ENCODE measurements around the gene ASB1.

- no peak for TF ChIP-seq CTCF (IDR thresholded peaks at IDR 0.05)
- no peak for TF ChIP-seq POLR2A (IDR thresholded peaks at IDR 0.05)
Observed at GRCh38 chr2:238380785-238381184, 45.9 kb upstream of the ASB1 start.
